Smooth muscle cell (in vitro differentiated cells): ENCODE measurements around the gene IER2. TPM values are rescaled to one million over a fixed set of nuclear protein-coding genes. Genes with fewer than 3 reads are reported as not detected.
"Not testable (repeated sequence)": the region's sequence is repeated elsewhere in the genome, so short reads cannot be mapped to it uniquely, and the experiment has no call there.

Experiments used
- DNase-seq: peaks from one replicate; lab custom pipeline; 2025; ENCODE audit not compliant: unreplicated experiment; lab: John Stamatoyannopoulos, UW
- H2AFZ ChIP-seq: fragments of 200-600 bp; sonication (generic); 2 replicates; pipeline ENCODE4 v1.6.0; 2016; ENCODE audit warnings: antibody characterized with exemption, low read depth, mild to moderate bottlenecking
- H3F3A ChIP-seq: fragments of 200-600 bp; sonication (generic); 2 replicates; pipeline ENCODE4 v1.6.0; 2017; ENCODE audit warnings: antibody characterized with exemption, low read depth
- H3K27ac ChIP-seq: fragments of 200-600 bp; sonication (generic); 2 replicates; pipeline ENCODE4 v1.5.1; 2016; ENCODE audit warnings: low read depth, mild to moderate bottlenecking
- H3K27me3 ChIP-seq: fragments of 200-600 bp; sonication (generic); 2 replicates; pipeline ENCODE4 v1.6.1; 2016; ENCODE audit warnings: low read depth, mild to moderate bottlenecking
- H3K36me3 ChIP-seq: fragments of 200-600 bp; sonication (generic); 2 replicates; pipeline ENCODE4 v1.5.1; 2016; ENCODE audit warnings: low read depth
- H3K4me1 ChIP-seq: fragments of 200-600 bp; sonication (generic); 2 replicates; pipeline ENCODE4 v1.5.1; 2016; ENCODE audit warnings: low read depth
- H3K4me2 ChIP-seq: fragments of 200-600 bp; sonication (generic); 2 replicates; pipeline ENCODE4 v1.6.0; 2016; ENCODE audit warnings: mild to moderate bottlenecking
- H3K4me3 ChIP-seq: fragments of 200-600 bp; sonication (generic); 2 replicates; pipeline ENCODE4 v1.5.1; 2016; ENCODE audit warnings: mild to moderate bottlenecking
- H3K79me2 ChIP-seq: fragments of 200-600 bp; sonication (generic); 2 replicates; pipeline ENCODE4 v1.6.0; 2016; ENCODE audit warnings: low read depth, mild to moderate bottlenecking
- H3K9ac ChIP-seq: fragments of 200-600 bp; sonication (generic); 2 replicates; pipeline ENCODE4 v1.6.0; 2016; ENCODE audit warnings: low read depth
- H3K9me3 ChIP-seq: fragments of 200-600 bp; sonication (generic); replicated peaks from 2 replicates; pipeline ENCODE4 v1.5.1; 2016; ENCODE audit warnings: low read depth
- H4K20me1 ChIP-seq: fragments of 200-600 bp; sonication (generic); 2 replicates; pipeline ENCODE4 v1.6.0; 2016; ENCODE audit warnings: low read depth
- CTCF ChIP-seq: fragments of 200-600 bp; sonication (generic); IDR thresholded peaks from 2 replicates; pipeline ENCODE4 v1.5.1; 2017; ENCODE audit warnings: borderline replicate concordance, mild to moderate bottlenecking, antibody characterized with exemption; ENCODE audit not compliant: insufficient read depth, poor library complexity, severe bottlenecking
- WGBS: methylation state at CpG from one replicate; pipeline ENCODE4 v1.1.7; 2016; ENCODE audit warnings: low lambda C conversion rate; 5-methylcytosine and 5-hydroxymethylcytosine counted together
- polyA plus RNA-seq: library from polyadenylated mRNA; unstranded; fragments of >200 nt; fragmentation: Nextera tagmentation; extraction: Ambion mirVana; gene quantifications from 2 replicates; pipeline ENCODE4 v1.2.1, GENCODE V29; 2016
- total RNA-seq: library from RNA; depleted of rRNA; stranded (reverse); fragments of >200 nt; gene quantifications from 2 replicates; pipeline ENCODE4 v1.2.3, GENCODE V29; 2014

IER2 gene
- total and polyA plus RNA-seq, 2 experiments from 2014 or later = 118 to 766 TPM

GRCh38 chr19:13146763-13147563, 3.2 kb upstream of the IER2 start:
- Histone ChIP-seq H3K36me3 (no peaks in the 10 kb centered on the region), H3K9ac (no peak overlapping the region), H3K9me3 (no peaks in the 10 kb centered on the region), H3K27ac (no peak overlapping the region), H3K4me1 (peaks cover 3% of the 10 kb centered on the region), H3K79me2 (no peaks in the 10 kb centered on the region), H2AFZ (no peak overlapping the region), H3K4me3 (no peak overlapping the region), H3K4me2 (no peak overlapping the region), H3K27me3 (no peaks in the 10 kb centered on the region), H4K20me1 (peaks cover 4% of the 10 kb centered on the region), H3F3A (no peaks in the 10 kb centered on the region)
- DNase-seq = no peak
- no peak for TF ChIP-seq CTCF
- 82% methylated on average over 13 of the region's 16 CpGs for WGBS

GRCh38 chr19:13149173-13149627, 1.0 kb upstream of the IER2 start:
- not testable (repeated sequence) for H3K4me1 ChIP-seq, H3K27ac ChIP-seq, DNase-seq, H3K27me3 ChIP-seq, H2AFZ ChIP-seq, H3K9me3 ChIP-seq, H3K36me3 ChIP-seq
- Histone ChIP-seq H3F3A (peaks cover 12% of the 10 kb centered on the region), H3K9ac (peak overlapping the region; percentile 95), H3K4me3 (peak overlapping the region; percentile 75), H3K79me2 (peaks cover 12% of the 10 kb centered on the region), H3K4me2 (peak overlapping the region; percentile 93), H4K20me1 (peaks cover 13% of the 10 kb centered on the region)
- WGBS = 50% methylated on average over 17 of the region's 17 CpGs

- H3K4me2 ChIP-seq = peak overlapping the region; percentile 93
- no peak for TF ChIP-seq CTCF
- H3K79me2 ChIP-seq = peaks cover 12% of the 10 kb centered on the region
- peak; percentile 30 for DNase-seq
- H2AFZ ChIP-seq = no peak overlapping the region
- peaks cover 12% of the 10 kb centered on the region for H3F3A ChIP-seq
- no peaks in the 10 kb centered on the region for H3K36me3 ChIP-seq
- H3K4me3 ChIP-seq = peak overlapping the region; percentile 75
- no peaks in the 10 kb centered on the region for H3K27me3 ChIP-seq
- H3K9ac ChIP-seq = peak overlapping the region; percentile 95
- peaks cover 3% of the 10 kb centered on the region for H3K4me1 ChIP-seq
- 2% methylated on average over 41 of the region's 46 CpGs for WGBS
- H4K20me1 ChIP-seq = peaks cover 18% of the 10 kb centered on the region
- no peaks in the 10 kb centered on the region for H3K9me3 ChIP-seq
- peak overlapping the region; percentile 91 for H3K27ac ChIP-seq
Measured at GRCh38 chr19:13149628-13150186, 504 bp upstream of the IER2 start.

GRCh38 chr19:13150931-13151604, 857 bp downstream of the IER2 start:
- Histone ChIP-seq H3K4me2 (peak overlapping the region; percentile 93), H4K20me1 (peaks cover 25% of the 10 kb centered on the region), H3K9me3 (no peaks in the 10 kb centered on the region), H3K4me1 (peaks cover 6% of the 10 kb centered on the region), H3F3A (peaks cover 17% of the 10 kb centered on the region), H3K79me2 (peaks cover 12% of the 10 kb centered on the region), H2AFZ (no peak overlapping the region), H3K36me3 (no peaks in the 10 kb centered on the region), H3K27ac (peak overlapping the region; percentile 91), H3K4me3 (peak overlapping the region; percentile 75), H3K9ac (peak overlapping the region; percentile 95), H3K27me3 (no peaks in the 10 kb centered on the region)
- no peak for DNase-seq
- 2% methylated on average over 26 of the region's 34 CpGs for WGBS
- TF ChIP-seq CTCF = no peak
